ENCODE measurements around the gene CCNDBP1.
"Not testable (repeated sequence)": the region's sequence is repeated elsewhere in the genome, so short reads cannot be mapped to it uniquely, and the experiment has no call there.

CCNDBP1 gene

DNA sequence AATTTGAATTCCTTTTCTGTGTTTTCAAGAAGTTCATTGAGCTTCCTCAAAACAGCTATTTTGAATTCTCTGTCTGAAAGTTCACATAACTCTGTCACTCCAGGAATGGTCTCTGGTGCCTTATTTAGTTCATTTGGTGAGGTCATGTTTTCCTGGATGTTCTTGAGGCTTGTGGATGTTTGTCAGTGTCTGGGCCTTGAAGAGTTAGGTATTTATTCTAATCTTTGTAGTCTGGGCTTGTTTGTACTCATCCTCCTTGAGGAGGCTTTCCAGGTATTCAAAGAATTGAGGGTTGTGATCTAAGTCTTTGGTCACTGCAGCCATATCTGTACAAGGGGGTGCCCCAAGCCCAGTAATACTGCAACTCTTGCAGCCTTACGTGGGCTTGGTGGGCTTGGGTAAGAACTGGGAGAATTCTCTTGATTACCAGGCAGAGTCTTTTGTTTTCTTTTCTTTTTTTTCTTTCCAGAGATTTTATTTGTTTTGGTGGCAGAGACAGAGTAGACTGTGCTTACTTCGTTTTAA is 19.3 kb upstream of the CCNDBP1 start (continued):
- TF ChIP-seq, protein P1, sequence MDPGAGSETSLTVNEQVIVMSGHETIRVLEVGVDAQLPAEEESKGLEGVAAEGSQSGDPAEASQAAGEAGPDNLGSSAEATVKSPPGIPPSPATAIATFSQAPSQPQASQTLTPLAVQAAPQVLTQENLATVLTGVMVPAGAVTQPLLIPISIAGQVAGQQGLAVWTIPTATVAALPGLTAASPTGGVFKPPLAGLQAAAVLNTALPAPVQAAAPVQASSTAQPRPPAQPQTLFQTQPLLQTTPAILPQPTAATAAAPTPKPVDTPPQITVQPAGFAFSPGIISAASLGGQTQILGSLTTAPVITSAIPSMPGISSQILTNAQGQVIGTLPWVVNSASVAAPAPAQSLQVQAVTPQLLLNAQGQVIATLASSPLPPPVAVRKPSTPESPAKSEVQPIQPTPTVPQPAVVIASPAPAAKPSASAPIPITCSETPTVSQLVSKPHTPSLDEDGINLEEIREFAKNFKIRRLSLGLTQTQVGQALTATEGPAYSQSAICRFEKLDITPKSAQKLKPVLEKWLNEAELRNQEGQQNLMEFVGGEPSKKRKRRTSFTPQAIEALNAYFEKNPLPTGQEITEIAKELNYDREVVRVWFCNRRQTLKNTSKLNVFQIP (CRISPR knock-in tag; IDR thresholded peaks at IDR 0.05; ENCODE audit: borderline replicate concordance, low read depth): no peak
- TF ChIP-seq, protein P2, sequence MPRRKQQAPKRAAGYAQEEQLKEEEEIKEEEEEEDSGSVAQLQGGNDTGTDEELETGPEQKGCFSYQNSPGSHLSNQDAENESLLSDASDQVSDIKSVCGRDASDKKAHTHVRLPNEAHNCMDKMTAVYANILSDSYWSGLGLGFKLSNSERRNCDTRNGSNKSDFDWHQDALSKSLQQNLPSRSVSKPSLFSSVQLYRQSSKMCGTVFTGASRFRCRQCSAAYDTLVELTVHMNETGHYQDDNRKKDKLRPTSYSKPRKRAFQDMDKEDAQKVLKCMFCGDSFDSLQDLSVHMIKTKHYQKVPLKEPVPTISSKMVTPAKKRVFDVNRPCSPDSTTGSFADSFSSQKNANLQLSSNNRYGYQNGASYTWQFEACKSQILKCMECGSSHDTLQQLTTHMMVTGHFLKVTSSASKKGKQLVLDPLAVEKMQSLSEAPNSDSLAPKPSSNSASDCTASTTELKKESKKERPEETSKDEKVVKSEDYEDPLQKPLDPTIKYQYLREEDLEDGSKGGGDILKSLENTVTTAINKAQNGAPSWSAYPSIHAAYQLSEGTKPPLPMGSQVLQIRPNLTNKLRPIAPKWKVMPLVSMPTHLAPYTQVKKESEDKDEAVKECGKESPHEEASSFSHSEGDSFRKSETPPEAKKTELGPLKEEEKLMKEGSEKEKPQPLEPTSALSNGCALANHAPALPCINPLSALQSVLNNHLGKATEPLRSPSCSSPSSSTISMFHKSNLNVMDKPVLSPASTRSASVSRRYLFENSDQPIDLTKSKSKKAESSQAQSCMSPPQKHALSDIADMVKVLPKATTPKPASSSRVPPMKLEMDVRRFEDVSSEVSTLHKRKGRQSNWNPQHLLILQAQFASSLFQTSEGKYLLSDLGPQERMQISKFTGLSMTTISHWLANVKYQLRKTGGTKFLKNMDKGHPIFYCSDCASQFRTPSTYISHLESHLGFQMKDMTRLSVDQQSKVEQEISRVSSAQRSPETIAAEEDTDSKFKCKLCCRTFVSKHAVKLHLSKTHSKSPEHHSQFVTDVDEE (CRISPR knock-in tag; IDR thresholded peaks at IDR 0.05): no peak

DNA sequence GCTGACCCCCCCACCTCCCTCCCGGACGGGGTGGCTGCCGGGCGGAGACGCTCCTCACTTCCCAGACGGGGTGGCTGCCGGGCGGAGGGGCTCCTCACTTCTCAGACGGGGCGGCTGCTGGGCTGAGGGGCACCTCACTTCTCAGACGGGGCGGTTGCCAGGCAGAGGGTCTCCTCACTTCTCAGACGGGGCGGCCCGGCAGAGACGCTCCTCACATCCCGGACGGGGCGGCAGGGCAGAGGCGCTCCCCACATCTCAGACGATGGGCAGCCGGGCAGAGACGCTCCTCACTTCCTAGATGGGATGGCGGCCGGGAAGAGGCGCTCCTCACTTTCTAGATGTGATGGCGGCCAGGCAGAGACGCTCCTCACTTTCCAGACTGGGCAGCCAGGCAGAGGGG is 17.9 kb upstream of the CCNDBP1 start:
- not testable (repeated sequence) for ATAC-seq

DNA sequence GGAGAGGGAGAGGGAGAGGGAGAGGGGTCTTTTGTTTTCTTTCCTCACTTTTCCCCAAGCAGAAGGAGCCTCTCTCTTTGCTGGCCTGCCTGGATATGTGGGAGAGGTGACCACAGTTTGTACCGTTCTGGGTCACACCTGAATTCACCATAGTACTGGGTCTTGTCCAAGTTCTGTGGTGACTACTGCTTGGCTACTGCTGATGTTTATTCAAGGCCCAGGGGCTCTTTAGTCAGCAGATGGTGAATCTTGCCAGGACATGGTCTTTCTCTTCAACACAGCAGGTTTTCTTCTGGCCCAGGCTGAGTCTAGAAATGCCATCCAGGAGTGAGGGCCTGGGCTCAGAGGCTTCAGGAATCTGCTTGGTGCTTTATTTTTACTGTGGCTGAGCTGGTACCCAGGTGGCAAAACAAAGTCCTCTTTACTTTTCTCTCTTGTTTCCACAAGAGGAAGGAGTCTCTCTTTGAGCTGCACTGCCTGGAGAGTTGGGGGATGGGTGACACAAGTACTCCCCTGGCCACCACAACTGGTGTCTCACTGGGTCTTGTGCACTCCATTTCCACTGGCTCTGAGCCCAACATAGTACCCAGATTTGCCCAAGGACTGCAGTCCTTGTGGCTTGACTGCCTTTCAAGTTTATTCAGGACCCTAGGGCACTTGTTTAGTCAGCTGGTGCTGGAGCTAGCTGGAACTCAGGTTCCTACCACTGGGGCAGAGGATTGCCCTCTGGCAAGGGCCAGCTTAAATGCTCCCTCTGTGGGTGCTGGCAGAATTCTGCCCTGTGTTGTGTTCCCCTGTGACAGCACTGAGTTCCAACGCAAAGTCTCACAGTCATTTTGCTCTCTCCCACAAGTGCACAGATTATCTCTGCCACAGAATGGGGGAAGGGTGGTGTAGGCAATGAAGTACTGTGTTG is 16.8 kb upstream of the CCNDBP1 start:
- no peak for TF ChIP-seq TOX (CRISPR knock-in tag; IDR thresholded peaks at IDR 0.05; ENCODE audit: borderline replicate concordance)
- TF ChIP-seq BACH2 (CRISPR knock-in tag; IDR thresholded peaks at IDR 0.05; ENCODE audit: borderline replicate concordance): no peak
- TF ChIP-seq PPARA (CRISPR knock-in tag; IDR thresholded peaks at IDR 0.05; ENCODE audit: borderline replicate concordance): no peak
- TF ChIP-seq, protein P3, sequence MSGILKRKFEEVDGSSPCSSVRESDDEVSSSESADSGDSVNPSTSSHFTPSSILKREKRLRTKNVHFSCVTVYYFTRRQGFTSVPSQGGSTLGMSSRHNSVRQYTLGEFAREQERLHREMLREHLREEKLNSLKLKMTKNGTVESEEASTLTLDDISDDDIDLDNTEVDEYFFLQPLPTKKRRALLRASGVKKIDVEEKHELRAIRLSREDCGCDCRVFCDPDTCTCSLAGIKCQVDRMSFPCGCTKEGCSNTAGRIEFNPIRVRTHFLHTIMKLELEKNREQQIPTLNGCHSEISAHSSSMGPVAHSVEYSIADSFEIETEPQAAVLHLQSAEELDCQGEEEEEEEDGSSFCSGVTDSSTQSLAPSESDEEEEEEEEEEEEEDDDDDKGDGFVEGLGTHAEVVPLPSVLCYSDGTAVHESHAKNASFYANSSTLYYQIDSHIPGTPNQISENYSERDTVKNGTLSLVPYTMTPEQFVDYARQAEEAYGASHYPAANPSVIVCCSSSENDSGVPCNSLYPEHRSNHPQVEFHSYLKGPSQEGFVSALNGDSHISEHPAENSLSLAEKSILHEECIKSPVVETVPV (CRISPR knock-in tag; IDR thresholded peaks at IDR 0.05): no peak
- TF ChIP-seq OSR1 (CRISPR knock-in tag; IDR thresholded peaks at IDR 0.05): no peak
- no peak for TF ChIP-seq RARB (CRISPR knock-in tag; IDR thresholded peaks at IDR 0.05)
- TF ChIP-seq GLIS3 (CRISPR knock-in tag; IDR thresholded peaks at IDR 0.05): no peak
- no peak for TF ChIP-seq ISL1 (CRISPR knock-in tag; IDR thresholded peaks at IDR 0.05)
- TF ChIP-seq, protein P4, sequence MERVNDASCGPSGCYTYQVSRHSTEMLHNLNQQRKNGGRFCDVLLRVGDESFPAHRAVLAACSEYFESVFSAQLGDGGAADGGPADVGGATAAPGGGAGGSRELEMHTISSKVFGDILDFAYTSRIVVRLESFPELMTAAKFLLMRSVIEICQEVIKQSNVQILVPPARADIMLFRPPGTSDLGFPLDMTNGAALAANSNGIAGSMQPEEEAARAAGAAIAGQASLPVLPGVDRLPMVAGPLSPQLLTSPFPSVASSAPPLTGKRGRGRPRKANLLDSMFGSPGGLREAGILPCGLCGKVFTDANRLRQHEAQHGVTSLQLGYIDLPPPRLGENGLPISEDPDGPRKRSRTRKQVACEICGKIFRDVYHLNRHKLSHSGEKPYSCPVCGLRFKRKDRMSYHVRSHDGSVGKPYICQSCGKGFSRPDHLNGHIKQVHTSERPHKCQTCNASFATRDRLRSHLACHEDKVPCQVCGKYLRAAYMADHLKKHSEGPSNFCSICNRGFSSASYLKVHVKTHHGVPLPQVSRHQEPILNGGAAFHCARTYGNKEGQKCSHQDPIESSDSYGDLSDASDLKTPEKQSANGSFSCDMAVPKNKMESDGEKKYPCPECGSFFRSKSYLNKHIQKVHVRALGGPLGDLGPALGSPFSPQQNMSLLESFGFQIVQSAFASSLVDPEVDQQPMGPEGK (CRISPR knock-in tag; IDR thresholded peaks at IDR 0.05; ENCODE audit: borderline replicate concordance): no peak
- no peak for TF ChIP-seq TCF4 (CRISPR knock-in tag; IDR thresholded peaks at IDR 0.05; ENCODE audit: borderline replicate concordance)
- ATAC-seq: no peak

DNA sequence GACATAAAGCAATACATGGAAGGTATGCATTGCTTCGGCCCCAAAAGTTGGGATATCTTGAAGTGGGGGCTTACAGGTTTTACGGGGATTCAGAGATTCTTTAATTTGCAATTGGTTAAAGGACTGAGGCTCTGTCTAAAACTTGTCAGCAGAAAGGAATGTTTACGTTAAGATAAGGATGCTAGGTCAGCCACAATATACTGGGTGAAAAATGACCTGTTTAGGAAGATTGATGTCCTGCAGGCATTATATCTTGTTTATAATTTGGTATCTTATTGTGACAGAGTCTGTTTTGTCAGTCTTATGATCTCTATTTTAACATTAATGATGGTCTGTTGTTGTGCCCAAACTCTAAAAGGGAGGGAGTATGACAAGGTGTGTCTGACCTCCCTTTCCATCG is 15.3 kb upstream of the CCNDBP1 start:
- no peak for ATAC-seq
- TF ChIP-seq PPARA (CRISPR knock-in tag; IDR thresholded peaks at IDR 0.05; ENCODE audit: borderline replicate concordance) (no peak), GLIS3 (CRISPR knock-in tag; IDR thresholded peaks at IDR 0.05) (no peak), ESRRG (CRISPR knock-in tag; IDR thresholded peaks at IDR 0.05) (no peak), ZNF8 (CRISPR knock-in tag; IDR thresholded peaks at IDR 0.05) (no peak), ZC3H10 (CRISPR knock-in tag; IDR thresholded peaks at IDR 0.05) (no peak), OSR1 (CRISPR knock-in tag; IDR thresholded peaks at IDR 0.05) (no peak), BACH2 (CRISPR knock-in tag; IDR thresholded peaks at IDR 0.05; ENCODE audit: borderline replicate concordance) (no peak)
- TF ChIP-seq, protein P4 (CRISPR knock-in tag; IDR thresholded peaks at IDR 0.05; ENCODE audit: borderline replicate concordance): no peak
- TF ChIP-seq, protein P2 (CRISPR knock-in tag; IDR thresholded peaks at IDR 0.05): no peak
- TF ChIP-seq, protein P5, sequence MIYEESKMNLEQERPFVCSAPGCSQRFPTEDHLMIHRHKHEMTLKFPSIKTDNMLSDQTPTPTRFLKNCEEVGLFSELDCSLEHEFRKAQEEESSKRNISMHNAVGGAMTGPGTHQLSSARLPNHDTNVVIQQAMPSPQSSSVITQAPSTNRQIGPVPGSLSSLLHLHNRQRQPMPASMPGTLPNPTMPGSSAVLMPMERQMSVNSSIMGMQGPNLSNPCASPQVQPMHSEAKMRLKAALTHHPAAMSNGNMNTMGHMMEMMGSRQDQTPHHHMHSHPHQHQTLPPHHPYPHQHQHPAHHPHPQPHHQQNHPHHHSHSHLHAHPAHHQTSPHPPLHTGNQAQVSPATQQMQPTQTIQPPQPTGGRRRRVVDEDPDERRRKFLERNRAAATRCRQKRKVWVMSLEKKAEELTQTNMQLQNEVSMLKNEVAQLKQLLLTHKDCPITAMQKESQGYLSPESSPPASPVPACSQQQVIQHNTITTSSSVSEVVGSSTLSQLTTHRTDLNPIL (CRISPR knock-in tag; IDR thresholded peaks at IDR 0.05; ENCODE audit: low read depth): no peak
- TF ChIP-seq, protein P3 (CRISPR knock-in tag; IDR thresholded peaks at IDR 0.05): no peak

All from SK-N-SH treated with all-trans-retinoic acid at 6 μM for 48 hours (cell line).